ENCODE measurements around the gene USP31. TPM values are rescaled to one million over a fixed set of nuclear protein-coding genes. Genes with fewer than 3 reads are reported as not detected.

USP31 gene
- total RNA-seq (2022; extraction: Qiagen RNA extraction): 12.0 to 15.2 TPM (median 14.8 TPM) in 5 replicates

GRCh38 chr16:23149267-23149992 lies at the start of gene USP31:
TSS of gene USP31 (minus strand) at chr16:23149452. CDS start at chr16:23149270, 182 bp downstream.

DNA sequence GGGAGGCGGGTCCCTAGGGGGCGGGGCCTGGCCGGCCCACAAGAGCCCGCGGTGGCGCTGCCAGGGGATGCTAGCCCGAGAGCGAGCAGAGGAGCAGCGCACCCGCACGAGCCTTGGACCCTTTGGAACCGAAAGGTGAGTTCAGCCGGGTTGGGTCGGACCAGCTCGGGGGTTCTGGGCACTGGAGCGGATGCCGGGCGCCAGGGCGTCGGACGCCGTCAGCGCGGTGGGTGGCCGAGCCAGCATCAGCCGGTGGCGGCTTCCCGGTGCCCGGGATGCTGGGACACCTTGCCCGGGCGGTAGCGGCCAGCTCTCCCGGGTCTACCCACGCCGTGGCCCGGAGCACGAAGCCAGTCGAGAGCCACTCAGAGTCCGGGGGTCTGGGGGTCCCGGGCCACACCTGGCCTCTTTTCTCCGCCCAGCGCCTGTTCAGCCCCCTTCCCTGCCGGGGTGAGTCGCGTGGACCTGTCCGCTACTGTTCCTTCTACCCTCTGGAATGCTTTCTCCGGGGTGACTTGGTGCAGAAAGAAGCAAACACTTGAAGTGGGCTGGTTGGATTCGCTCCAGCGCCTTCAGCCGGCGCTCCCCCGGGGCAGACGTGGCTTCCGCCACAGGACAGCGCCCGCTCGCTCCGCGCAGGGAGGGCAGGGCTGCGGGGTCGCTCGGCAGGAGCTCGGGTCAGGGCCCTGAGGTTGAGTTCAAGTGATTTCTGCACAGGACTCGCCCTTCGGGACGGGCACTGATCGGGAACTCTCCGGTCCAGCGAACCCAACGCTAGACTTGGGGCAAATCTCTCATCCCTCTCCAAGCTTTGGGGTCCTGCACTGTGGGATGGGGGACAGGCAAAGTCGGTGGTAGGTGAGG lies 33.7 kb upstream of the USP31 start, which contains the start of gene SCNN1G:
Gene SCNN1G (plus strand): TSS at position 67 of the 864 bp plus-strand sequence. CDS start 3,527 bp downstream, outside the sequence.

Other genes with a start within 250 kb of the USP31 start
- gene SCNN1G, start 33.3 kb upstream of the USP31 start, total RNA-seq (2022; extraction: Qiagen RNA extraction): 1.9 to 2.5 TPM (median 2.3 TPM) in 5 replicates
- gene SCNN1B, start 152.8 kb upstream of the USP31 start, total RNA-seq (2022; extraction: Qiagen RNA extraction): 0.40 to 0.69 TPM (median 0.65 TPM) in 5 replicates